GM18909 (cell line): ENCODE results near the gene IGSF8.
"Not testable (repeated sequence)": the region's sequence is repeated elsewhere in the genome, so short reads cannot be mapped to it uniquely, and the experiment has no call there.

Source experiments
- ATAC-seq: cut with Tn5 transposase; IDR thresholded peaks from one replicate; pipeline ENCODE4 v1.9.1; 2021; ENCODE audit warnings: mild to moderate bottlenecking; ENCODE audit not compliant: unreplicated experiment, poor library complexity

Gene IGSF8

DNA sequence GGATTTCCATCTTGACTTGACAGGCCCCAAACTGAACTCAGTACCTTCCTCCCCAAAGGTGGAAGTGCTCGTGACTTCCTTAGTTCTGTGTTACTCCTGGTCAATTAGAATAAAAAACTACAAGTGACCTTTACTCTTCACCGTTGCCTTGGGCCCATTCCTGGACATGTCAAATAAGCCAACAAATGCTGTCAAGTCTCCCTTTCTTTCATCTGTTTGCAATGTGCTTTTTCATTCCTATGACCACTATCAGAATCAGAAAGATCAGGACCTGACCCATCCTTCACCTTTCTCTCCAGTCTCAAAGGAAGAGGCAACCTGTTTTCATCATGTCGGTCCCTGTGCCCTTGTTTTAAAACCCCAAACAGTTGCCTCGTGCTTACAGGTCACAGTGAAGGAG lies 23.6 kb downstream of the IGSF8 start:
- no peak for ATAC-seq

GRCh38 chr1:160071289-160071688 lies 27.1 kb downstream of the IGSF8 start:
- no peak for ATAC-seq

DNA sequence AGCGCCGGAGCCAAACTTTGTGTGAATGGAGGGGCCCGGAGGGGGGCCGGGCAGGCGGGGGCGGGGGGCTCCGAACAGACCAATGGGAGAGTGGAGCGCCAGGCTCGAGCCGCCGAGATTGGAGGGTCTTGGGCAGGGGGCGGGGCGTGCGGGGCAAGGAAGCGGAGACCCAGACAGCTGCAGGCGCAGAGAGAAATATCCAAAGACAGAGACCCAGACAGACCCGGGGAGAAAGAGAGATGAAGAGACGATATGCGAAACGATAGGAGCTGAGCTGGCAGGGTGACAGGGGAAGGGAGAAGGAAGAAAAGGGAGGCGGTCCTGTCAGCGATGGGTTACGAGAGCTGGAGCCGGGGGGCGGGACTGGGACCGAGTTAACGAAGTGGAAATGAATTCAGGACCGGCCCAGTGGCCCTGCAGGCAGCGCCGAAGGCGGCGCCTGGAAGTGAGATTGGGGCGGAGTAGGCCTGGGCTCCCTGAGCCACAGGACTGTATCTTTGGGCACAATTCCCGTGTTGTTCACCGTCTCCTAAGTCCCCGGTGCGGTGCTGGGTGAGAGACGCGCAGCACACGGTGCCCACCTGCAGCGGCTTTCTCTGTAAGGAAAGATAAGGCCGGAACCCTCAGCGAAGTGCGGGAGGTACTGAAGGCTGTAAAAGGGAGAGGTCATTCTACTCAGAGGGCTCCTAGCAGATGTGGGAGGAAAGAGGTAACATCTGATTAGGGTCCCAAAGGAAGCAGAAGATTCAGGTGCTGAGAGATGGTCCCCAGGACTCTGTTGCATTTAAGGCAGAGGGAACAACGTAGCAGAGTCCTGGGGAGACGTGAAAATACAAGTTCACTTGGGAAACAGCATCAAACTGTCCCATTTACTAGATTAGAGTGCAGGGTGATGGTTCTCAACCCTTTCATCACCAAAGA lies 27.9 kb downstream of the IGSF8 start:
- ATAC-seq: no peak

DNA sequence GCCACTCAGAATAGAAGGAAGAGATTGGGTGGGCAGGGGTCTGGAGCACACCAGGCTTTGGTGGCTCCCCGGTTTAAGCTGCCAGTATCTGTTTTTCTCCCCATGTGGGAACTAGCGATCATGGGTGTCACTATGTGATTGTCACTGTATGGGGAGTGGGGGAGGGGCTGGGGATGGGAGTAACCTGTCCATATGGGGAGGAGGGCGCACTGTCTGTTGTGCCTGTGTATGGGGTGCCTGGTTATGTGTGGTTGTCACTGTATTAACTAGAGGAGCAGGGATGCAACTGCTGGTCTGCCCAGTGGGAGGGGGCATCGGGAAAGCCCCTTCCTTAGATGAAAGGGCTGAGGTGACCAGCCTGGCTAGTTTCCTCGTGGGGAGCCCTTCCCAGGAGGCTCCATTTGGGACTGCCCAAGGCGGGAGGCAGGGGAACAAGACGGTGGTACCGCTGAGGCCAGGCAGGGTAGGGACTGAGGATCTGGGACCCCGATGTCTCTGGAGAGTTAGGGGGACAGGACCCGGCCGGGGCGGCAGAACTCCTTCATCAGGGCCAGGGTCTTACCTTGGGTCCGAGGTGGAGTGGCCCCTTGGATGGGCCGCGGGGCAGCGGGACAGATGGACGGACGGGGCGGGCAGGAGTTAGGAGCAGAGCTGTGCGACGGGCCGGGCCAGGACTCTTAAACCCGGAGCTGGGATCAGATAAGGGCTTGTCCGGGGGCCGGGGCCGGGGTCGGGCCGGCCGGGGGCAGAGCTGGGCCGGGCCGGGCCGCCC lies 28.8 kb downstream of the IGSF8 start, which contains the start of gene KCNJ10:
KCNJ10 (minus strand) TSS at position 701 of the 772 bp plus-strand sequence. CDS start 27,628 bp downstream, outside the sequence.
- no peak for ATAC-seq

DNA sequence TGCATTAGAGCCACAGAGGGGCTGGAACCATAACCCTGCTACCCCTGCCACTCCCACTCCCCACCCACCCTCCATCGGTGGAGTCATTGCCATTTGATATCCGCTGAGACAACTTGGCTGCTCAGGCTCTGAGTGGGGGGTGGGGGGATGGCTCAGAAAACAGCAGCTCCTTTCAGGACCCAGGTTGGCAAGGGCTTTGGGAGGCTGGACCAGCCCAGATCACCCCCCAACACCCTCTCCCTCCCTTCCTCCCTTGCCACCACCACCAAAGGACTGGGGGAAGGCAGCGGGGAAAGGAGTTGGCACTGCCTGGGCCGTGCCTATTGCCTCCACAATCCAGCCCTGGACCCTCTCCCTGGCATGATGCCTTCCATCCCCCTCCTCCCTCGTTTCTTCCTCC lies 30.2 kb downstream of the IGSF8 start:
- no peak for ATAC-seq

DNA sequence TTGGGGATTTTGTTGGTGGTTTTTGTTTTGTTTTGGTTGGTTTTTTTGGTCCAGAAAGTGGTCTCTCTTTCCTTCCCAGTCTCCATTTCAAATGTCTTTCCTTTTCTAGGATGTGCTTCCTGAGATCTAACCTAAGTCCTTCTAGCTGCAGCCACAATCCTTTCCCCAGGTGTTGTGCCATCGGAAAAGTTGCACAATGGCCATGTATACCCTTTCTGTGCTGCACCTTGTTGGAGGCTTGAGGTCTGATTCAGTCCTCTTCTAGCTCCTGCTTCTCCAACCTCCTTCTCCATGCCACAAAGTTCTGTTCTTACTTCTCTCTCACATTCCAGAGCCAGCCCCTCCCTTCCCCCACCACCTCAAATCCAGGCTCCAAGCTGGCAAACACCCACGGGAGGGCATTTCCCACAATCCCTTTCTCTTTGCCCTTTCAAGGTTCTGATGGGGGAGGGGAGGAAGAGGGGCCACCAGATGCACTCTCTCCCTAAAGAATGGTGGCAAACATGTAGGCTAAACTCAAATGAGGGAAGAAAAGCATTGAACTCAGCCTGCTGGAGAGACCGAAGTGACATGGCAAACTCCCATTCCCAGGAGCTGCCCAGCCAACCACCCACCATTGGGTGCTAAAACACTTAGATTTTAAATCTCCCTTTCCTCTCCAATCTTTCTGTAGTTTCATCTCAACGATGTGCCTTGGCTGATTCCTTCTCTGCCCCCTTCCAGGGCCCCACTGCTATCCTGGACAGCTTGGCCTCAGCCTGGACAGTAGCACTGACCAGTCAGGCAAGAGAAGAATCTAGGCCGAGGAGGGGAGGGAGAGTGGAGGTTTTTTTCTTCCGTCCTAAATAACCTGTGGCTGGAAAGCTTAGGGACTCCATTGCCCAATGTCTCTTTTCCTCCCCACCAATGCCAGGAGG lies 31.3 kb downstream of the IGSF8 start:
- no peak for ATAC-seq

DNA sequence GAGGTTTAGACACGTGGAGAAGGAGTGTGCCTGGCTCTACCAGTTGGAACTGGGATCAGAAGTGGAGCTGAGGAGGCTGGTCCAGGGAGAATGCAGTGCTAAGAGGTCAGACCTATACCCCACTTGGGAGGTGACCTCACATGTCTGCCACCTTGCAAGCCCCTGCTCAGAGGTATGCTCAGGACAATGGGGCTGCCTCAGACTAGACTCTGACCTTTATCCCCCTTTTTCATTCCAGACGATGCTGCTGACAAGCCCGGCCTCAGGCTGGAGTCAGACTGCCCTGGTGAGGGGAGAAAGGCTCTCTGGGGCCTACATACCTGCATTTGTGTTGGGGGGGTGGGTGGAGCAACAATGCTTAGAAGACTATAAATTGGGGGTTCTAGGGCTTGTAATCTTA lies 33.7 kb downstream of the IGSF8 start:
- ATAC-seq: no peak

DNA sequence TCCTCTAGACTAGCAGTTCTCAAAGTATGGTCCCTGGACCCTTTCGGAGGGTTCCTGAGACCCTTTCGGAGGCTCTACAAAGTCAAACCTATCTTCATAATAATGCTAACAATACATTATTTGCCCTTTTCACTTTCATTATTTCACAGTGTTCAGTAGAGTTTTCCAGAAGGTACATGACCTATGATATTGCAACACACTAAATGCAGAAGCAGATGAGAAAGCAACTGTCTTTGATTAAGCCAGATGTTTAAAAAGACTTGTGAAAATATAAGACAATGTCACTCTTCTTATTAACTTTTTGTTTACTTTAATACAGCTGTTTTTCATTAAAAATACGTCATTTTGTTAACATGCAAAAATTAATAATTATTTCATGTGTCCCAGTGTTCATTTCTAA lies 34.3 kb downstream of the IGSF8 start:
- no peak for ATAC-seq

GRCh38 chr1:160063176-160063575 lies 35.2 kb downstream of the IGSF8 start:
- ATAC-seq: no peak

GRCh38 chr1:160062230-160062532 lies 36.2 kb downstream of the IGSF8 start:
- no peak for ATAC-seq

DNA sequence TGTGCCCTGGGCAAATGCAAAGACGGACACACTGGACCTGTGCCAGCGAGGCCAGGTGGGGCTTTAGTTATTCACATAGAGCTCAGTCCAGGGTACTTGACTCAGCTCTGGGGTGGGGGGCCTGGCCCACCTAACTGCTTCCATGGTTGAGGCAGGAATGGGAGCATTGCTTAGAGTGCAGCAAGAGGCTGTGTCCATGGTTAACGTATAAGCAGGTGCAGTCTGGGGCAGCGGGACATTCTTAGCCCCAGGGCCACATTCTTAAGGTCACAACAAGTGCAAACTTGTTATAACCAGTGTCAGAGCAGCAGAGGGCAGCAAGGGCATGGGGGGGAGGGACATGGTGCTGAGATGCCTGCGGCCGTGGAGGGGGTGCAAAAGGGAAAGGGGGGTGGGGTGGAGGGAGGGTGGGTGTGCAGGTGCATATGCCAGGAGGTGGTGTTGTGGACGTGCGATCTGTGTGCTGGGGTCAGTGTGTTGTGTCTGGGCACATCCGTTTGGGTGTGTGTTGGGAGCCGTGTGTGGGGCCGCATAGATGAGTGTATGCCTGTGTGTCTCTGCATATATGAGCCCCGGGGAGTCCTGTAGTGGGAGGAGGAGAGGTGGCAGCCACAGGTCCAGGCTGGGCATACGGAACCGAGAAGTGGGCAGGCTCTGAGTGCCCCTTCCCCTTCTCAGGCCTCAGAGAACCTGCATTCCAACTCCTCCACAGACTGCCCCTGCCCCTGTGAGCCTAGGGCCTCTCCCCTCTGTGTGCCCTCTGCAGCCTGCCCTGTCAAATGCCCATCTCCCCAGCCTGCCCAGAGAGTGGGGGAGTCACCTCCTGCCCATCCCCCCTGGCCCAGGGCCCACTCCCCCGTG lies 36.8 kb downstream of the IGSF8 start:
- no peak for ATAC-seq

- no peak for ATAC-seq
These were observed 40.3 kb downstream of the IGSF8 start for GRCh38 chr1:160058087-160058486.

GRCh38 chr1:160056648-160057169 lies 41.7 kb downstream of the IGSF8 start:
- ATAC-seq: no peak

GRCh38 chr1:160053548-160054365 lies 44.7 kb downstream of the IGSF8 start:
- no peak for ATAC-seq

- no peak for ATAC-seq
These were observed 45.5 kb downstream of the IGSF8 start for GRCh38 chr1:160052936-160053335.

DNA sequence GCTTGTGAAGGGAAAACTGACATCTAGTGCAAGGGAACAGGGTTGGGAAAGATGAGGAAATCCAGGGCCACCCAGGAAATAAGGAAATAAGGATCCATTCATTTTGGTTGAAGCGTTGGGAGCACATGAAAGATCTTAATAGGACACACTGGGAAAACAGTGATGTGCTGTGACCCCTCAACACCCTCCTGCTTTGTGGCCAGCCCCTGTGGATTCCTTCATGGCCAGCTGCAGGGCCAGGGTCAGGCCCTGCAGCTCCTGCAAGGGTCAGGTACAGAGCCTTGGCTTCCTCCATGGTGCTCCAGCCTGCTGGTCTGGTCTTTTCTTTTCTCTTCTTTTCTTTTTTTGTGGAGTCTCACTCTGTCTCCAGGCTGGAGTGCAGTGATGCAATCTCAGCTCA lies 47.8 kb downstream of the IGSF8 start:
- no peak for ATAC-seq

GRCh38 chr1:160050182-160050581 lies 48.2 kb downstream of the IGSF8 start:
- ATAC-seq: not testable (repeated sequence)

- ATAC-seq: no peak
These were observed 49.3 kb downstream of the IGSF8 start for GRCh38 chr1:160049101-160049500.
